WERI-Rb-1 (cell line): ENCODE results near the gene DPF3.

Experiments
- DNase-seq: peaks from one replicate; pipeline ENCODE4 v3.0.0-alpha.2; 2020
- H3K27ac ChIP-seq: fragments of 250-450 bp; sonication (Bioruptor Pico); 2 replicates; pipeline ENCODE4 v1.5.1; 2020; ENCODE audit warnings: mild to moderate bottlenecking, moderate library complexity
- H3K27me3 ChIP-seq: fragments of 250-450 bp; sonication (Bioruptor Pico); 2 replicates; pipeline ENCODE4 v1.5.1; 2021; ENCODE audit warnings: mild to moderate bottlenecking, low read depth, moderate library complexity; ENCODE audit not compliant: insufficient read depth, severe bottlenecking
- H3K36me3 ChIP-seq: fragments of 250-450 bp; sonication (Bioruptor Pico); 2 replicates; pipeline ENCODE4 v1.5.1; 2020; ENCODE audit warnings: mild to moderate bottlenecking, moderate library complexity
- H3K4me3 ChIP-seq: 2 replicates; pipeline ENCODE4 v1.5.1; 2011; ENCODE audit warnings: low read depth, mild to moderate bottlenecking, control low read depth, low read length
- H3K9me3 ChIP-seq: fragments of 250-450 bp; sonication (Bioruptor Pico); 2 replicates; pipeline ENCODE4 v1.5.1; 2021; ENCODE audit warnings: mild to moderate bottlenecking, moderate library complexity; ENCODE audit not compliant: severe bottlenecking
- CTCF ChIP-seq: IDR thresholded peaks from 2 replicates; pipeline ENCODE4 v1.5.1; 2011; ENCODE audit warnings: low read depth, mild to moderate bottlenecking, control low read depth, inconsistent platforms, low read length

DPF3 gene

DNA sequence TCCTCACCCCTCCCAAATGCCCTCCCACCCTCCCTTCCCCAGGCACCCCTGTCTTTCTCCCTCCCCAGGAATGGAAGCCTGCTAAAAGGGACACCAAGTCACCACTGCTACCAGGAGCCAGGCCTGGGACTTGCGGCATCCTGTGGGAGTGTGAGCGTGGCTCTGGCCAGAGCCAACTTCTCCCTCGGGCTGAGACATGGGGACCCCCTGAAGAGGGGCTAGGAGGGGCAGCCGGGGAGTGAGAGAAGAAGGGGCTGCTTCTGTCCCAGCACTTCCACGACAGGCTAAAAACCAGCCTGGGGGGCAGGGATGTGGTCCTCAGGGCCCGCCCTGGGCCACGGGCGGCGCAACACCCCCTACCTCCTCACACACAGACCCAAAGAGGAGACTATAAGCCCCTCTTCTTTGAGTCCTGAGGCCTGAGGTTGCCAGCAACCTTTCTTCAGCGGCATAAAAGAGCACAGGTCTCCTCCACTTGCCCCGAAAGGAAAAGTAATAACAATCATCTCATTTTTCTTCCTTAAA, 278.9 kb downstream of the DPF3 start:
- no peaks in the 10 kb centered on the region for H3K9me3 ChIP-seq
- no peak overlapping the region for H3K4me3 ChIP-seq
- H3K27me3 ChIP-seq, result no peaks in the 10 kb centered on the region
- no peak for TF ChIP-seq CTCF
- DNase-seq, result no peak
- no peaks in the 10 kb centered on the region for H3K36me3 ChIP-seq
- no peak overlapping the region for H3K27ac ChIP-seq

GRCh38 chr14:72614365-72614764, 279.5 kb downstream of the DPF3 start:
- Histone ChIP-seq H3K4me3 (no peak overlapping the region), H3K9me3 (no peaks in the 10 kb centered on the region), H3K36me3 (no peaks in the 10 kb centered on the region), H3K27ac (no peak overlapping the region), H3K27me3 (no peaks in the 10 kb centered on the region)
- no peak for DNase-seq
- no peak for TF ChIP-seq CTCF

- no peak for TF ChIP-seq CTCF
- H3K36me3 ChIP-seq, result no peaks in the 10 kb centered on the region
- H3K4me3 ChIP-seq, result no peak overlapping the region
- H3K27me3 ChIP-seq, result no peaks in the 10 kb centered on the region
- H3K9me3 ChIP-seq, result no peaks in the 10 kb centered on the region
- no peak overlapping the region for H3K27ac ChIP-seq
- DNase-seq, result no peak
These were observed 280.0 kb downstream of the DPF3 start for GRCh38 chr14:72613975-72614319.

- Histone ChIP-seq H3K4me3 (no peak overlapping the region), H3K36me3 (no peaks in the 10 kb centered on the region), H3K27me3 (no peaks in the 10 kb centered on the region), H3K9me3 (no peaks in the 10 kb centered on the region), H3K27ac (no peak overlapping the region)
- TF ChIP-seq CTCF, result no peak
- no peak for DNase-seq
These were observed 280.5 kb downstream of the DPF3 start for GRCh38 chr14:72613231-72613974.

DNA sequence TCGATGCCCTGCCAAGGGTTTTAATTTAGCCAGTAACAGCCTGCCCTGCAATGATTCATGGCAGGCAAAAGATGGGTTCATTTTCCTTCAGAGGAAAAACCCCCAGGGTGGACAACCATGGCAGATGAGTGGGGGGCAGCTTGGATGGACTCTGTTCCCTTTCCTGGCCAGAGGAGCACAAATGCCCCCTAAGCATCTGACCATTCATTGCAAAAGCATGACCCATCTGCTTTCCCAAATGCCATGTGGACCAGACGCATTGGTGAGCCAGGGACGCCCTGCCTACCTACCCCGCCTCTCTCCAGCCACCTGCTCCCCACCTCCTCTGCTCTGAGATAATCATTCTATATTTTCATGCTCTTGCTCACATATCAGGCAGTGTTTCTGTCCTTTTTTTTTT, 281.9 kb downstream of the DPF3 start:
- no peak overlapping the region for H3K27ac ChIP-seq
- no peak for TF ChIP-seq CTCF
- H3K27me3 ChIP-seq, result no peaks in the 10 kb centered on the region
- no peak overlapping the region for H3K4me3 ChIP-seq
- no peaks in the 10 kb centered on the region for H3K9me3 ChIP-seq
- no peak for DNase-seq
- no peaks in the 10 kb centered on the region for H3K36me3 ChIP-seq

GRCh38 chr14:72611506-72611905, 282.4 kb downstream of the DPF3 start:
- H3K36me3 ChIP-seq, result no peaks in the 10 kb centered on the region
- DNase-seq, result peak; percentile 51
- no peak overlapping the region for H3K4me3 ChIP-seq
- peak overlapping the region; percentile 30; the same call in 1 of the 2 replicates for H3K27ac ChIP-seq
- no peak for TF ChIP-seq CTCF
- H3K27me3 ChIP-seq, result no peaks in the 10 kb centered on the region
- no peaks in the 10 kb centered on the region for H3K9me3 ChIP-seq
